ENCODE measurements around the gene FLAD1.

- TF ChIP-seq CTCF (IDR thresholded peaks at IDR 0.05), result no peak
- no peak for TF ChIP-seq POLR2A (IDR thresholded peaks at IDR 0.05)
Measured at GRCh38 chr1:154998201-154998780, 15.1 kb downstream of the FLAD1 start.

All from heart left ventricle (tissue), 13 donors.